Chondrocyte (in vitro differentiated cells): Measurements from ENCODE around the gene SLC8A3. TPM values are rescaled to one million over a fixed set of nuclear protein-coding genes. Genes with fewer than 3 reads are reported as not detected.

ENCODE experiments used
- DNase-seq: peaks from one replicate; pipeline ENCODE4 v3.0.0; 2021; ENCODE audit warnings: mixed read lengths, low spot score
- H3K27ac Mint-ChIP-seq: one replicate; pipeline ENCODE4 v1.8.0; 2021; ENCODE audit warnings: mild to moderate bottlenecking, moderate library complexity, mixed read lengths; ENCODE audit not compliant: unreplicated experiment
- H3K27me3 Mint-ChIP-seq: 2 replicates; pipeline ENCODE4 v1.8.0; 2021; ENCODE audit warnings: low read depth, mixed read lengths
- H3K36me3 Mint-ChIP-seq: 2 replicates; pipeline ENCODE4 v1.8.0; 2021; ENCODE audit warnings: low read depth, mixed read lengths
- H3K4me1 Mint-ChIP-seq: 2 replicates; pipeline ENCODE4 v1.8.0; 2021; ENCODE audit warnings: low read depth, mild to moderate bottlenecking, mixed read lengths
- H3K4me3 Mint-ChIP-seq: one replicate; pipeline ENCODE4 v1.8.0; 2021; ENCODE audit warnings: mild to moderate bottlenecking, moderate library complexity, mixed read lengths; ENCODE audit not compliant: unreplicated experiment
- H3K9me3 Mint-ChIP-seq: 2 replicates; pipeline ENCODE4 v1.8.0; 2021; ENCODE audit warnings: low read depth, mixed read lengths
- total RNA-seq: library from RNA; stranded (reverse); gene quantifications from 3 replicates; pipeline ENCODE4 v1.2.1, GENCODE V29; 2021
- TF ChIP-seq, protein P1 (sequence below): fragments of 200-600 bp; sonication (generic); IDR thresholded peaks from 2 replicates; pipeline ENCODE4 v1.5.0; 2021; ENCODE audit warnings: antibody characterized with exemption, mild to moderate bottlenecking, moderate library complexity

Gene SLC8A3
- total RNA-seq, 1 donor from 2014 or later: 0.12 TPM

DNA sequence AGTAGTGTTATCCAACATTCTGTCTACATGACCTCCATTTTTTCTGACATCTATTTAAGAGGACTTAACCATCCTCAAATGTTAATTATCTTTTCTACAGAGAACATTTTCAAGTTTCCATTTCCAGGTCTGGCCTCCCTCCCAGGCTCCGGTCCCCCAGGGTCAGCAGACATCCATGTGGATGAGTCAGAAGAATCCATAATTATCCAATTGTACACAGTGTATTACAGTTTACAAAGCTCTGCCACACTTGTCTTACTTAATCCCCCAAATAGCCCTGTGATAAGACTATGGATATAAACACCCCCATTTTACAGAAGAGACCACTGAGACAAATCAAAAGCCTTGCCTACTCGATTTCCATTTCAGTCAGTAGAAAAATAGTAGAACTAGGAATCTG lies 65.0 kb downstream of the SLC8A3 start:
- Mint-ChIP-seq H3K9me3 (no peaks in the 10 kb centered on the region), H3K27ac (no peak overlapping the region), H3K4me3 (no peak overlapping the region), H3K36me3 (no peaks in the 10 kb centered on the region), H3K27me3 (no peaks in the 10 kb centered on the region), H3K4me1 (no peaks in the 10 kb centered on the region)
- no peak for DNase-seq
- TF ChIP-seq, protein P1, sequence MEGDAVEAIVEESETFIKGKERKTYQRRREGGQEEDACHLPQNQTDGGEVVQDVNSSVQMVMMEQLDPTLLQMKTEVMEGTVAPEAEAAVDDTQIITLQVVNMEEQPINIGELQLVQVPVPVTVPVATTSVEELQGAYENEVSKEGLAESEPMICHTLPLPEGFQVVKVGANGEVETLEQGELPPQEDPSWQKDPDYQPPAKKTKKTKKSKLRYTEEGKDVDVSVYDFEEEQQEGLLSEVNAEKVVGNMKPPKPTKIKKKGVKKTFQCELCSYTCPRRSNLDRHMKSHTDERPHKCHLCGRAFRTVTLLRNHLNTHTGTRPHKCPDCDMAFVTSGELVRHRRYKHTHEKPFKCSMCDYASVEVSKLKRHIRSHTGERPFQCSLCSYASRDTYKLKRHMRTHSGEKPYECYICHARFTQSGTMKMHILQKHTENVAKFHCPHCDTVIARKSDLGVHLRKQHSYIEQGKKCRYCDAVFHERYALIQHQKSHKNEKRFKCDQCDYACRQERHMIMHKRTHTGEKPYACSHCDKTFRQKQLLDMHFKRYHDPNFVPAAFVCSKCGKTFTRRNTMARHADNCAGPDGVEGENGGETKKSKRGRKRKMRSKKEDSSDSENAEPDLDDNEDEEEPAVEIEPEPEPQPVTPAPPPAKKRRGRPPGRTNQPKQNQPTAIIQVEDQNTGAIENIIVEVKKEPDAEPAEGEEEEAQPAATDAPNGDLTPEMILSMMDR: no peak

DNA sequence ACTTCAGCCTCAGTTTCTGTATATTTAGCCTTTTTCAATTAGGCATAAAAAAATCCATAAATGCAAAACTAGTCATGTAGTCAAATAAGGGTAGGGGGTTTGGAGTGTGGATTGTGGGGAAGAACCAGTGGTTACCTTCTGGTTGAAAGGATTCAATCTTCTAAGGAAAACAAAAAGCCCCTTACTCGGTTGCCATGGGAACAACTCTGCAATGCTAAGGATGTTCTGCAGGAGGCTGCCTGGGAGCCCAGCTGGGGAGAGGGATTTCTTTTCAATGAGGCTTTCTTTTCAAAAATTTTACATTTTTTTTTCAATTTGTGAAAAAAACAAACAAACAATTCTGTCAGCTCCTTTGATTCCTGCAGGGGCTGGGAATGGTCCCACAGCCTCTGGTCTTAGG lies 67.2 kb downstream of the SLC8A3 start:
- Mint-ChIP-seq H3K27me3 (peaks cover 4% of the 10 kb centered on the region), H3K4me1 (no peaks in the 10 kb centered on the region), H3K9me3 (no peaks in the 10 kb centered on the region), H3K27ac (no peak overlapping the region), H3K4me3 (no peak overlapping the region), H3K36me3 (no peaks in the 10 kb centered on the region)
- no peak for DNase-seq
- TF ChIP-seq, protein P1: no peak

DNA sequence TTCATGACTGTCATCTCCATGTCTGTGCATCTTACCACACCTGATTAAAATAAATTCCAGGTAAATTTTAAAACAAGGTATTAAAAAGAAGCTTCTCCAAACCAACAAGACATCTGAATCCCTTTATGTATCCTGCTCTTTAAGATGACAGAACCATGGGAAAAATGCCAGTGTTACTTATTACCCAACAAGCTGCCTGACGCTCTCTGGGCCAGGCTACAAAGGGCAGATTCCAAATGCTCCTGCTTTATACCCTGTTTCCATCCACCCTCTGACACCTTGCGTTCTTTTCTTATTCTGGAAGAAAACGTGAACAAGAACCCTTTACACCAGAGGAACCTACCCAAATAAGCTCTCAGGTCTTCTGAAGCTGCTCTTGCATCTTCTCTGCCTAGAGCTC lies 70.7 kb downstream of the SLC8A3 start:
- Mint-ChIP-seq H3K27me3 (peaks cover 5% of the 10 kb centered on the region), H3K36me3 (no peaks in the 10 kb centered on the region), H3K27ac (no peak overlapping the region), H3K9me3 (no peaks in the 10 kb centered on the region), H3K4me3 (no peak overlapping the region), H3K4me1 (no peaks in the 10 kb centered on the region)
- TF ChIP-seq, protein P1: no peak
- no peak for DNase-seq

DNA sequence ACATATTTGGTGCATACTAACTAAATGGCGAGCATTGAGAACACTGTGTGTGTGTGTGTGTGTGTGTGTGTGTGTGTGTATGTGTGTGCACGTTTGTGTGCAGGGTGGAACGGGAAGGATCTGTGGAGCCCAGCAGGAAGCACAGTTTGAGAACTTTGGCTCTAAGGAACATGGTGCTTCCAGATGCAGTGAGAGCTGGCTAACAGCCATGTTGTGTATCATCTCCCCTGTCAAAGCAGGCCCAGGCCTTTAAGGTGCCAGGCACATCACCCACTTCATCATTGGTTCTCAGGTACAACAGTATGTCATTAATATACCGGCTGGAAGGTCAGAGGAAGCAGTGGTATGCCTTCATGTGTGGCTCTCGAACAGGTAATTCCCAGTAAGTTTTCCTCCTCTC lies 72.5 kb downstream of the SLC8A3 start:
- TF ChIP-seq, protein P1: no peak
- H3K36me3 Mint-ChIP-seq: no peaks in the 10 kb centered on the region
- no peak for DNase-seq
- H3K4me3 Mint-ChIP-seq: no peak overlapping the region
- no peak overlapping the region for H3K27ac Mint-ChIP-seq
- no peaks in the 10 kb centered on the region for H3K9me3 Mint-ChIP-seq
- peaks cover 5% of the 10 kb centered on the region for H3K27me3 Mint-ChIP-seq
- no peaks in the 10 kb centered on the region for H3K4me1 Mint-ChIP-seq

DNA sequence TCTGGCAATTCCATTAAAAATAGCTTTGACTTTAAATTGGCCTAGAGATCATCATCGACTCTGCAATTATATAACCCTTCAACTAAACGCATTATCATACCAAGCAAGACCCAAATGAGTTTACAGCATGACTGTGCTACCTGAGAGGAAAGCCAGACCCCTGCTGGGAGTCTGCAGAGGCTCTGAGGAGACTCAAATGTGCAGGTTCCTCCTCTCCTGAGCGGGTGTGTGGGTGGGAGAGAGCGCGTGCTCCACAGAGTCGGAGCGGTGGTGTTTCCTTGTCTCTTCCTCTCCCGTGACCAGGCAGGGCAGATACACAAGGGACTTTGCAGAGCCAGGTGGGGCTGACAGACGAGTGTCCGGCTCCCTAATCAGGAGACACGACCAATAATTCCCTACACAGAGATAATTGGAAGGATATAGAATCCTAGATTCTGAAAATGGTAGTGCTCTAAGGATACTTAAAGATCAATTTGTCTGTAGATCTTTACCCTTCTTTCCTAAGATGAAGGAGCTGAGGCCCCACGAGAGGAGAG lies 74.1 kb downstream of the SLC8A3 start:
- Mint-ChIP-seq H3K27me3 (peaks cover 5% of the 10 kb centered on the region), H3K4me3 (no peak overlapping the region), H3K4me1 (no peaks in the 10 kb centered on the region), H3K27ac (no peak overlapping the region), H3K36me3 (no peaks in the 10 kb centered on the region), H3K9me3 (no peaks in the 10 kb centered on the region)
- no peak for DNase-seq
- TF ChIP-seq, protein P1: no peak
